Measurements from ENCODE around the gene BCAS3. TPM values are rescaled to one million over a fixed set of nuclear protein-coding genes. Genes with fewer than 3 reads are reported as not detected.

Gene BCAS3
- total RNA-seq, 1 donor from 2014 or later, result 22.6 TPM

DNA sequence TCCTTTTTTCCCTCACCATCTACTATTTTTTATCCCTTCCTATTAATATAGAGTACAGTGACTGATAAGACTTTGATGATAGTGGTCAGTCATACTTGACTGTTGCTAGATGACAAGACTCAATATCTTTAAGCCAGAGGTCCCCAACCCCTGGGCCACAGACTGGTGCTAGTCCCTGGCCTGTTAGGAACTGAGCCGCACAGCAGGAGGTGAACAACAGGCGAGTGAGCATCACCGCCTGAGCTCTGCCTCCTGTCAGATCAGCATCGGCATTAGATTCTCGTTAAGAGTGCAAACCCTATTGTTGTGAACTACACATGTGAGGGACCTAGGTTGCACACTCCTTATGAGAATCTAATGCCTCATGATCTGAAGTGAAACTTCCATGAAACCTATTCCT is 341.3 kb downstream of the BCAS3 start:
- Mint-ChIP-seq H3K4me3 (ENCODE audit: unreplicated experiment) (no peak overlapping the region), H3K9me3 (ENCODE audit: low read depth) (no peaks in the 10 kb centered on the region), H3K27ac (ENCODE audit: unreplicated experiment) (no peak overlapping the region), H3K27me3 (ENCODE audit: low read depth) (no peaks in the 10 kb centered on the region), H3K4me1 (ENCODE audit: low read depth) (no peaks in the 10 kb centered on the region), H3K36me3 (ENCODE audit: low read depth) (no peaks in the 10 kb centered on the region)
- TF ChIP-seq, protein P1, sequence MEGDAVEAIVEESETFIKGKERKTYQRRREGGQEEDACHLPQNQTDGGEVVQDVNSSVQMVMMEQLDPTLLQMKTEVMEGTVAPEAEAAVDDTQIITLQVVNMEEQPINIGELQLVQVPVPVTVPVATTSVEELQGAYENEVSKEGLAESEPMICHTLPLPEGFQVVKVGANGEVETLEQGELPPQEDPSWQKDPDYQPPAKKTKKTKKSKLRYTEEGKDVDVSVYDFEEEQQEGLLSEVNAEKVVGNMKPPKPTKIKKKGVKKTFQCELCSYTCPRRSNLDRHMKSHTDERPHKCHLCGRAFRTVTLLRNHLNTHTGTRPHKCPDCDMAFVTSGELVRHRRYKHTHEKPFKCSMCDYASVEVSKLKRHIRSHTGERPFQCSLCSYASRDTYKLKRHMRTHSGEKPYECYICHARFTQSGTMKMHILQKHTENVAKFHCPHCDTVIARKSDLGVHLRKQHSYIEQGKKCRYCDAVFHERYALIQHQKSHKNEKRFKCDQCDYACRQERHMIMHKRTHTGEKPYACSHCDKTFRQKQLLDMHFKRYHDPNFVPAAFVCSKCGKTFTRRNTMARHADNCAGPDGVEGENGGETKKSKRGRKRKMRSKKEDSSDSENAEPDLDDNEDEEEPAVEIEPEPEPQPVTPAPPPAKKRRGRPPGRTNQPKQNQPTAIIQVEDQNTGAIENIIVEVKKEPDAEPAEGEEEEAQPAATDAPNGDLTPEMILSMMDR (IDR thresholded peaks at IDR 0.05), result no peak
- no peak for DNase-seq (ENCODE audit: low spot score)

GRCh38 chr17:61023996-61024395 is 346.3 kb downstream of the BCAS3 start:
- Mint-ChIP-seq H3K27ac (ENCODE audit: unreplicated experiment) (no peak overlapping the region), H3K4me1 (ENCODE audit: low read depth) (no peaks in the 10 kb centered on the region), H3K36me3 (ENCODE audit: low read depth) (no peaks in the 10 kb centered on the region), H3K9me3 (ENCODE audit: low read depth) (no peaks in the 10 kb centered on the region), H3K27me3 (ENCODE audit: low read depth) (no peaks in the 10 kb centered on the region), H3K4me3 (ENCODE audit: unreplicated experiment) (no peak overlapping the region)
- no peak for DNase-seq (ENCODE audit: low spot score)
- TF ChIP-seq, protein P1 (IDR thresholded peaks at IDR 0.05), result no peak

DNA sequence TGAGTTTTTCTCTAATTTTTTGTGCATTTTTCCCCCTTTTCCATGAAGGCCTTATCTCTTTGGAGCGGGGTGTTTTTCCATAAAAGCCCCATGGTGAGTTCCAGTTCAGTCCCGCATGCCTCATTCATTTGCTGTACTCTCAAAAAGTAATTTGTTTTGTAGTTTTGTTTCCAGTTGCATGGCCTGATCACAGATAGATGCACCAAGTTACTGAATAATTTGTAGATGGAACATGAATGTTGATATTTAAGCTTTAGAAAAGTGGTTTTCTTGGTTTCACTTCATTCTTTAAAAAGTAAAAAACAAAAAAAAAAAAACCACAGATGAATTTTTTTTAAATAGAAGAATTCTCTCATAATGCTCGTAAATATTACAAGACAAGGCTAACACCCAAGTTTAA is 349.2 kb downstream of the BCAS3 start:
- no peak for DNase-seq (ENCODE audit: low spot score)
- no peak overlapping the region for H3K4me3 Mint-ChIP-seq (ENCODE audit: unreplicated experiment)
- no peaks in the 10 kb centered on the region for H3K9me3 Mint-ChIP-seq (ENCODE audit: low read depth)
- no peaks in the 10 kb centered on the region for H3K36me3 Mint-ChIP-seq (ENCODE audit: low read depth)
- H3K27ac Mint-ChIP-seq (ENCODE audit: unreplicated experiment), result no peak overlapping the region
- TF ChIP-seq, protein P1 (IDR thresholded peaks at IDR 0.05), result no peak
- H3K4me1 Mint-ChIP-seq (ENCODE audit: low read depth), result no peaks in the 10 kb centered on the region
- no peaks in the 10 kb centered on the region for H3K27me3 Mint-ChIP-seq (ENCODE audit: low read depth)

DNA sequence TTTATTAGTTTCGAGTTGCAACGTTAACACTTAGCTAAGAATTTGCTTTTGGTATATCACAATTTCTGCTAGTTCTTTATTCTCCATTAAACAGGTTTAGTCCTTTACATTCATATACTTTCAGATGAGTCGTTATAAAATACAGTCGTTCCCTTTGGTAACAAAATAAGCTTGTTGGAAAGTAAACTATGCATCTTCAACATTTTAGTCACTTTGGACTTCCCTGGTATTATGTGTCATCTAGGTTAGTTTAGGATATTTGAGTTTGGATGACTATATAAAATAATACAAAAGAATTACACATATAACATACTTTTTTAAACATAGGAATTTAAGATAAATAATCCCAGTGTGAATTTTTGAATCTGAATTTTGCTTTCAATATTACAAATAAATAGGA is 351.5 kb downstream of the BCAS3 start:
- Mint-ChIP-seq H3K4me1 (ENCODE audit: low read depth) (no peaks in the 10 kb centered on the region), H3K4me3 (ENCODE audit: unreplicated experiment) (no peak overlapping the region), H3K9me3 (ENCODE audit: low read depth) (no peaks in the 10 kb centered on the region), H3K27me3 (ENCODE audit: low read depth) (no peaks in the 10 kb centered on the region), H3K27ac (ENCODE audit: unreplicated experiment) (no peak overlapping the region), H3K36me3 (ENCODE audit: low read depth) (no peaks in the 10 kb centered on the region)
- no peak for DNase-seq (ENCODE audit: low spot score)
- TF ChIP-seq, protein P1 (IDR thresholded peaks at IDR 0.05), result no peak

DNA sequence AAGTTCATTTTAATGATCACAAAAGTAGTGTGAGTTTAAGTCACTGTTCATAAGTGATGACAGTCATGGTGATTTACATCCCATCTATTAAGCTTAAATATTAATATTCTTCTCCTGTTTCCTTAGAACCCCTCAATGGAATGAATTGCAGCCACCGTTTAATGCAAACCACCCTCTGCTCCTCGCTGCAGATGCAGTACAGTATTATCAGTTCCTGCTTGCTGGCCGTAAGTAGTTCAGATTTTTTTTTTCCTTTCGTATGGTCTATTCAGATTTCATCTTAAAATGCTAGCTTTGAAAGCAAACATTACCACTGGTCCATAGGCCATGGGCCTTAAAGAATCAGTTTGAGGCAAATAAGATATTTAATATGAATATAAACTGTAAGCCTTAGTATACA is 363.0 kb downstream of the BCAS3 start:
- no peak overlapping the region for H3K27ac Mint-ChIP-seq (ENCODE audit: unreplicated experiment)
- no peaks in the 10 kb centered on the region for H3K9me3 Mint-ChIP-seq (ENCODE audit: low read depth)
- no peaks in the 10 kb centered on the region for H3K27me3 Mint-ChIP-seq (ENCODE audit: low read depth)
- DNase-seq (ENCODE audit: low spot score), result no peak
- TF ChIP-seq, protein P1 (IDR thresholded peaks at IDR 0.05), result no peak
- no peak overlapping the region for H3K4me3 Mint-ChIP-seq (ENCODE audit: unreplicated experiment)
- H3K4me1 Mint-ChIP-seq (ENCODE audit: low read depth), result no peaks in the 10 kb centered on the region
- H3K36me3 Mint-ChIP-seq (ENCODE audit: low read depth), result peaks cover 7% of the 10 kb centered on the region
